ENCODE data around the gene MKKS.
"Not testable (repeated sequence)": the region's sequence is repeated elsewhere in the genome, so short reads cannot be mapped to it uniquely, and the experiment has no call there.

Gene MKKS

DNA sequence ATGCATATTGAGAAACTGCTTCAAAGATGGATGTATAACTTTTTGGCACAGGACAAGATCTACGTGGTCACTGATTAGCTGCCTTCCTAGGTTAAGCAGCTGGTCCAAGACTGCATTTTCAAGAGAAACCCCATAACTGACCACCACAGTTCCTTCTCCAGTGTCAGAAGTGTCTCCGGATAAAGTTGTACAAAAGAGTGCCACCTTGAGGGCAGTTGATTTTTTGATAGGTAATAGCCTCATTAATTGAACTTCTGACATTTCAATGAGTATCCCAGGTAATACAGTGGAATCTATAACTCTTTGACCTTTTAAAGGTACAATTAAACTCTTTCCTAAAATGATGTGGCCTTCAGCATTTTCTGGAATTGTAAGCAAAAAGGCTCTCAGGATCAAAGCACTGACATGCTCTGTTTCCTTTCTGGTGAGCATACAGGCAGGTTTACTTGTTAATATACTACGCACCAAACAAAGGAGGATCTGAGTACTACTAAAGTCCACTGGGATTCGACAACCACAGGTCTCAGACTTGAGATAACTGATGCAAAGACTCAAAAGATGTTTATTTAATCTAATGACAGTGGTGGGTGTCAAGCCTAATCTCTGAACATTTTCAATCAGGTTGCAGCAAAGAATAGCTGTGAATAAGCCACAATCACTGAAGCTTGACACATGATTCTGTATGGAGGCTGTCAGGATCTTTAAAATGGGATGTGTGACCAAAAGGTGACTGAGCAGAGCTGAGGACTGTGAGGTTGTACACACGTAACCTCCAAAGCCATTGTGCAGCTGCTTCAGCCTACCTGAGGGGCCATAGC is 21.2 kb downstream of the MKKS start:
- peak; percentile 35 for DNase-seq (ENCODE audit: low read depth)

DNA sequence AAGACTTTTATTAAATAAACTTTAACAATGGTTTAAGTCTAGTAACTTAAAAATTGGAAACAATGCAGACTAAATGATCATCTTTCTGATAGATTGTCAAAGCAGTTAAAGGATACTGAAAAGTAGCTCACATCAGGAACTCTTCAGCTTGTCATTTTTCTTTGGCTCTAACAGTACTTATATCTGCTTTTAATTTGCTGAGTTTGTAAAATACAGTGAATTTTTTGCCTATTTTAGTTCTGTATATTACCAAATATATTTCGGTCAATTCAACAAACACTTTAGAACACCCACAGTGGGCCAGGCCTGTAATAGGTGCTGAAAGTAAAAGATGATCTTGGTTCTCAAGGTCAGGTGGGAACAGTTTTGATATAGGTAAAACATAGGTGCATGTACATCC is 22.3 kb downstream of the MKKS start:
- DNase-seq (ENCODE audit: low read depth), result no peak

GRCh38 chr20:10408108-10408813 is 25.8 kb downstream of the MKKS start:
- no peak for DNase-seq (ENCODE audit: low read depth)

DNA sequence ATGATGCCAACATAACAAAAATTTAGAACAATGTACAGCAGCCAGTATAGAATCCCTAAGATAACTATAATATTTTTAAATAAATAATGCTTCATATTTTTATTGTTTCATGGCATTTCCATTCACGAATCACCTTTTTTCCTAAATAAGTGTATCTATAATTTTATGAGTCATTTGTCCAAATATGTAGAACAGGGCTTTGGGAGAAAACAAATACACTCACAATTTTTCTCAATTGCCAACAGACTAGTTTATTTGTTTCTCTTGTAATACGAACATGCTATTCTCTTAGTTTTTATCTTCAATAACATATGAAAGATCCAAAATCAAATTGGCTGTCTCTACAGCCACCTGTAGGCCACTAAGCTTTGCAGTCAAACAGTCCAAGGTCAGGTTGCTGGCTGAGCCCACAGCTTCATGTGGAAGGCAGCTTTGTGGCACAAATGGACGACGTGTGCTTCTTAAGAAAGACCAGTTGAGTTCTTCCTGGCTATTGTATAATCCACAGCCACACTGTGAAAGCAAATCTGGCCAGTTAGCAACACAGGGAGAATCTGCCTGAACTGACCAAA is 29.0 kb downstream of the MKKS start:
- DNase-seq (ENCODE audit: low read depth), result no peak

DNA sequence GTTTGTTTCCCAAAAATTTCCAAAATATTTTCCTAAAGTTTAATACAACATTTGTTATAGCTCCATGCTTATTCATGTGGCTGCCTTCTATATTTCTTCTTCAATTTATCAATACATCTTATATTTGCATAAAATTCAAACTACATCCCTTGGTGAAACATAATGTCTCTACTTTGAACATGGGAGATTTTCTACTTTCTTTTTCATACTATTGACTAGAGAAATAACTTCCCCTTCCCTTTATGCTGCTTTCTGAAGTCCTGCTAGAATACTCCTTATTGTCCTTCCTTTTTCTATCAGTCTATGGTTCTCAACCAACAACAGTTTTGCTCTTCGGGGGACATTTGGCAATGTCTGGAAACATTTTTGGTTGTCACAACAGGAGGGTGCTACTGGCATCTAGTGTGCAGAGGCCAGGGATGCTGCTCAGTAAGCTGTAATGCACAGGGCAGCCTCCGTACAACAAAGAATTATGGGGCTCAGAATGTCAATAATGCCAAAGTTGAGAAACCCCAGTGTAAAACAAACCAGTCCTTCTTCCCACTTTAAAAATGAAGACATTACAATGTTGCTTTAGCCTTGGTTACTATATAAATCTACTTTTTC is 29.9 kb downstream of the MKKS start:
- DNase-seq (ENCODE audit: low read depth), result no peak

DNA sequence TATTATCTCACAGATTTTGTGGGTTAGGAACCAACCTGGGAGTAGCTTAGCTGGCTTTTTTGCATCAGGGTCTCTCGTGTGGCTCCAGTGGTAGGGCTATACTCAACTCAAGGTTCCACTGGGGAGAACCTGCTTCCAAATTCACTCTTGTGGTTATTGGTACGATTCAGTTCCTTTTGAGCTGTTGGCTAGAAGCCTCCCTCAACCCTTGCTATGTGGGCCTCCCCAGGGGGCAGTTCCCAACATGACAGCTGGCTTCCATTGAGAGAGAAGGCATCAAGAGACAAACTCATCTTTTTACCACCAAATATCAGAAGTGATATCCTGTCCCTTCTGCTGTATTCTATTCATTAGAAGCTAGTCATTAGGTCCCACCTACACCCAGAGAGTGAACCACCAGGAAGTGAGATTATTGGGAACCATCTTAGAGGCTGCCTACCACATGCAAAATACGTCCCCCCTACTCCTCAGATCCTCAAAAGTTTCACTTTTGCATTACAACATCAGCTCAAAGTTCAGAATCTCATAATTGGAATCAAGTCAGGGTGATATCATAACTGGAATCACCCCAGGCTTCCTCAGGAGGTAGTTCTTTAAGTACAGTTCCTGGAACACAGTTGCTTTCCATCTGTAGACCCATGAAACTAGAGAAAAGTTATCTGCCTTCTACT is 30.9 kb downstream of the MKKS start:
- DNase-seq (ENCODE audit: low read depth), result no peak

DNA sequence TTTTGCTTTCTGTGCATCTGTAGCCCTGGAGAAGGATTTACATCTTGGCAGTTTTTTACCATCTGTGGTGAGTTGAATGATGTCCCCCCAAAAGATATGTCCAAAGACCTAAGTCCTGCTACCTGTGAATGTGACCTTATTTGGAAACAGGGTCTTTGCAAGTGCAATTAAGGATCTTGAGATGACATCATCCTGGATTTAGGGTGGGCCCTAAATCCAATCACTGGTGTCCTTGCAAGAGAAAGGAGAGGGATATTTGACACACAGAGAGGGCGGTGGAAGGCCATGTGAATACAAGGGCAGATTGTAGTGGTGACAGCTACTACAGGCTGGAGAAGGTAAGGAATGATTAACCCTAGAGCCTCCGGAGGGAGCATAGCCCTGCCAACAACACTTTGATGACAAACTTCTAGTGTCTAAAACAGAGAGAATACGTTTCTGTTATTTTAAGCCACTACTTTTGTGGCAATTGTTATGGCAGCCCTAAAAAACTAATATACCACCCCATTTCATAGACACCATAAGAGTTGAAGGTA is 35.1 kb downstream of the MKKS start:
- no peak for DNase-seq (ENCODE audit: low read depth)

GRCh38 chr20:10394752-10395151 is 39.3 kb downstream of the MKKS start:
- not testable (repeated sequence) for DNase-seq (ENCODE audit: low read depth)

GRCh38 chr20:10390709-10391108 is 43.3 kb downstream of the MKKS start:
- no peak for DNase-seq (ENCODE audit: low read depth)

DNA sequence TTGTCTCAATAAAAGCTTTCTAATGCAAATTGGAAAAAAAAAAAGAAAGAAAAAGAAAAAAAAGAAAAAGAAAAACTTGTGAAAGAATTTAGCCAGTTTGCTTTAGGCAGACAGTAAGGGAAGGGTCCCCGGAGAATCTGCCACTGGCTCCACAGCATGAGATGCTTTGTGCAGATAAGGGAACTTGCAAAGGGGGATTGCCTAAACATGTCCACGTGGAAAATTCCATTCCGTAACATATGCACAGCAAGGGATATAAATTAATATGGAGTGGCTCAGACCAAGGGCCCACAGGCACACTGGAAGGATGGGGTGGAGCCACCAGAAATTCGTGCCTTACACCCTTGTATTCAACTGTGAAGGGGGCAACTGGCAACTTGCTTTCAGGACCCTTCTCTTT is 45.4 kb downstream of the MKKS start:
- no peak for DNase-seq (ENCODE audit: low read depth)

DNA sequence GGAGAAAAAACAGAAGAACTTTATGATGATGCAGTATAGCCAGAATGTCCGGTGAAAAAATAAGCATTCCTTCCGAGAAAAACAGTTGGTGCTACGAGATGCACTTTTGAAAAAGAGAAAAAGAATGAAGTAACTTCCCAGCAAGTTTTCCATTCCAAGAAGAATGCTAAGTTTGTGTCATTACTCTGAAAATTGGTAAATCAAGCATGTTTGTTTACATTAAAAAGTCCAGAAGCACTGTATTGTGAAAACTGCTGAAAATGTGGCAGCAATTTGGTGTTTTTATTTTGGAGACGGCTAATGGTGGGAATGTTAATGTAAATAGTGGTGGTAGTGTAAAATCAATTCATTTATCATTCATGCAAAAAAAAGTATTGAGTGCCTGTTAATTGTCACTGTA is 46.3 kb downstream of the MKKS start:
- no peak for DNase-seq (ENCODE audit: low read depth)

DNA sequence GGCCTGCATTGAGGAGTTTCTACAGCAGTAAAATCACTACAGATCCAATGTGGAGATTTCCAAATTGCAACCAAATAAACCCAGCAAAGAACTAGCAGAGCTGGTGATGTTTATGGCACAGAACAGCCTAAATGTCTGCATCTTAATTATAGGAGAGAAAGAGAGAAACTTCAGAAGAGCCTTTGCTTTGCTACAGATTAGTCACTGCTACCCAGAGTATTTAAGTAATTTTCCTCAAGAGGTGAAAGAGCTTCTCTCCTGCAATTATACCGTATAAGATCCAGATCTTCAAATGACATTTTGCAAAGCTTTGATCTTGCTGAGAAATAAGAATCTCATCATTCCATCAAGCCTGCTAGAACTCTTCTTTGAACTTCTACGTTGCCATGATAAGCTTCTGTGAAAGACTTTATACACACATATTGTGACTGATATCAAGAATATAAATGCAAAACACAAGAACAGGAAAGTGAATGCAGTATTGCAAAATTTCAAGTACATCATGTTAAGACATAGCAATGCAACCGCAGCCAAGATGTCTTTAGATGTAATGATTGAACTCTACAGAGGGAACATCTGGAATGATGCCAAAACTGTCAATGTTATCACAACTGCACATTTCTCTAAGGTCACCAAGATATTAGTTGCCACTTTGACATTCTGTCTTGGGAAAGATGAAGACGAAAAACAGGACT is 48.0 kb downstream of the MKKS start:
- peak; percentile 94 for DNase-seq (ENCODE audit: low read depth)

- DNase-seq (ENCODE audit: low read depth), result no peak
These were observed 52.5 kb downstream of the MKKS start for GRCh38 chr20:10381477-10381876.

DNA sequence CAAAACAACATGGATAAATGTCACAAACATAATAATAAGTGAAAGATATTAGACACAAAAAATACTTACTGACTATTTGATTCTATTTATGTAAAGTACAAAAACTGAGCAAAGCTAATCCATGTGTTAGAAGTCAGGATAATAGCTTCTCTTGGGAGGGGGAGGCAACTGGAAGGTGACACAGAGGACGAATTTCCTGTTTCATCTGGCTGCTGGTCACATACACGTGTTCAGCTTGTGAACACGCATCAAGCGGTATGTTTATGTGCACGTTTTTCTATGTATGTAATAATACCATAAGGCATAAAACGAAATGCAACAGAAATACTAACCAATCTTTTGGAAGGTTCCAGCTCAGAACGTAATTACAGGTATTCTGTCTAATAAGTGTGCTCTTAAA is 54.3 kb downstream of the MKKS start:
- DNase-seq (ENCODE audit: low read depth), result no peak

DNA sequence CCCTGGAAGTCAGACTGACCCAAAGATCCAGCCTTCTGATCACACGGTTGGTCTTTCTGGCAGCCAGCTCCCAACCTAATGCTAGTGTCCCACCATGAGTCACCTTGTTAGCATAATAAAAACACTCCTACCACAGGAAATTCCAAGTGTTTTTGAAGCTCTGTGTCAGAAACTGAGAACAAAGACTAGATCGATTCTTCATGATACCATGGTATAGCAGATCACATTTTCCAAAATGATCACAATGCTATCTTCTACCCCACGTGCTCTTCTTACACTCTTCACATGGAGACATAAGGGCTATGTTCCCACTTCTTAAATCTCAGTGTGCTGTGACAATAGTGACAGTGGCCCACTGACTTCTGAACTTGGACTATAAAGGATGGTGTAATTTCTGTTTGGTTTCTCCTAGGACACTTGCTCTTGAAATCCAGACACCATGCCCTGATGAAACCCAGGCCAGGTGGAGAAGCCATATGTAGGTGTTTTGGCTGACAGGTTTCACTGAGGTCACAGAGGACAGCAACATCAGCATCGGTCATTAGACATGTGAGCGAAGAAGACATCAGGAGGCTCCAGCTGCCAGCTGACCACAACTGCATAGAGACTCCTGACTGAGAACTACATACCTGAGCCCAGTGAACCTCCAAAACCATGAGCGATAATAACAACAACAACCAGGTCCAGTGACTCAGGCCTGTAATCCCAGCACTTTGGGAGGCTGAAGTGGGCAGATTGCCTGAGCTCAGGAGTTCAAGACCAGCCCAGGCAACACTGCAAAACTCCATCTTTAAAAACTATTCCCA is 57.5 kb downstream of the MKKS start:
- DNase-seq (ENCODE audit: low read depth), result no peak

GRCh38 chr20:10375191-10375590 is 58.8 kb downstream of the MKKS start:
- DNase-seq (ENCODE audit: low read depth), result no peak

GRCh38 chr20:10374036-10374435 is 60.0 kb downstream of the MKKS start:
- no peak for DNase-seq (ENCODE audit: low read depth)

- DNase-seq (ENCODE audit: low read depth), result no peak
These were observed 62.6 kb downstream of the MKKS start for GRCh38 chr20:10371467-10371866.

- peak; percentile 93 for DNase-seq (ENCODE audit: low read depth)
These were observed 63.7 kb downstream of the MKKS start for GRCh38 chr20:10370091-10370887.

- DNase-seq (ENCODE audit: low read depth), result peak; percentile 83
These were observed 64.3 kb downstream of the MKKS start for GRCh38 chr20:10369723-10370090.

All from amniotic epithelial cell (primary cell).